Measurements from ENCODE around the gene CIB4. TPM values are rescaled to one million over a fixed set of nuclear protein-coding genes. Genes with fewer than 3 reads are reported as not detected.

CIB4 gene
- total and polyA plus RNA-seq, 2 donors from 2014 or later = not detected

GRCh38 chr2:26559556-26559955, 81.6 kb downstream of the CIB4 start:
- Histone ChIP-seq H3K36me3 (ENCODE audit: control insufficient read depth in 2 of 3, insufficient read depth in 3 of 3, low read length in 3 of 3) (no peaks in the 10 kb centered on the region), H3K27ac (ENCODE audit: low read depth in 2 of 2, low read length in 2 of 2) (no peak overlapping the region), H3K9me3 (ENCODE audit: control insufficient read depth in 2 of 3, insufficient read depth in 1 of 3, low read length in 3 of 3) (no peaks in the 10 kb centered on the region), H3K9ac (ENCODE audit: low read length in 3 of 3) (no peak overlapping the region), H3K4me1 (ENCODE audit: control insufficient read depth in 2 of 3, insufficient read depth in 2 of 3, low read depth in 1 of 3, low read length in 3 of 3) (peaks cover 0 to 10% (median 0%) of the 10 kb centered on the region in 3 donors), H3K27me3 (ENCODE audit: control insufficient read depth, insufficient read depth, low read length) (no peaks in the 10 kb centered on the region), H3K4me3 (ENCODE audit: low read length in 3 of 3) (no peak overlapping the region)
- peak in 1 of 5 donors; percentile 24 for DNase-seq
- intact Hi-C loops (cut with DNase I) = no loop called here
- TF ChIP-seq CTCF (IDR thresholded peaks at IDR 0.05; ENCODE audit: borderline replicate concordance, extremely low read depth, insufficient read depth) = no peak
- FAIRE-seq = no peak

- FAIRE-seq = no peak
- no peaks in the 10 kb centered on the region for H3K9me3 ChIP-seq (ENCODE audit: control insufficient read depth in 2 of 3, insufficient read depth in 1 of 3, low read length in 3 of 3)
These were observed 82.1 kb downstream of the CIB4 start for GRCh38 chr2:26559044-26559405.

GRCh38 chr2:26558271-26559043, 82.7 kb downstream of the CIB4 start:
- Histone ChIP-seq H3K9me3 (ENCODE audit: control insufficient read depth in 2 of 3, insufficient read depth in 1 of 3, low read length in 3 of 3) (no peaks in the 10 kb centered on the region), H3K9ac (ENCODE audit: low read length in 3 of 3) (no peak overlapping the region), H3K4me3 (ENCODE audit: low read length in 3 of 3) (no peak overlapping the region), H3K27me3 (ENCODE audit: control insufficient read depth, insufficient read depth, low read length) (no peaks in the 10 kb centered on the region), H3K36me3 (ENCODE audit: control insufficient read depth in 2 of 3, insufficient read depth in 3 of 3, low read length in 3 of 3) (no peaks in the 10 kb centered on the region), H3K27ac (ENCODE audit: low read depth in 2 of 2, low read length in 2 of 2) (no peak overlapping the region), H3K4me1 (ENCODE audit: control insufficient read depth in 2 of 3, insufficient read depth in 2 of 3, low read depth in 1 of 3, low read length in 3 of 3) (peaks cover 0 to 10% (median 0%) of the 10 kb centered on the region in 3 donors)
- intact Hi-C loops (cut with DNase I) = no loop called here
- TF ChIP-seq CTCF (IDR thresholded peaks at IDR 0.05; ENCODE audit: borderline replicate concordance, extremely low read depth, insufficient read depth) = no peak
- DNase-seq = peak in 4 of 5 donors; percentile 62 to 73 (median 66)
- no peak for FAIRE-seq

More at GRCh38 chr2:26559044-26559405, 82.1 kb downstream of the CIB4 start:
- no peak for TF ChIP-seq CTCF (IDR thresholded peaks at IDR 0.05; ENCODE audit: borderline replicate concordance, extremely low read depth, insufficient read depth)
- Histone ChIP-seq H3K4me3 (ENCODE audit: low read length in 3 of 3) (no peak overlapping the region), H3K4me1 (ENCODE audit: control insufficient read depth in 2 of 3, insufficient read depth in 2 of 3, low read depth in 1 of 3, low read length in 3 of 3) (peaks cover 0 to 10% (median 0%) of the 10 kb centered on the region in 3 donors), H3K36me3 (ENCODE audit: control insufficient read depth in 2 of 3, insufficient read depth in 3 of 3, low read length in 3 of 3) (no peaks in the 10 kb centered on the region), H3K27ac (ENCODE audit: low read depth in 2 of 2, low read length in 2 of 2) (no peak overlapping the region), H3K9ac (ENCODE audit: low read length in 3 of 3) (no peak overlapping the region), H3K27me3 (ENCODE audit: control insufficient read depth, insufficient read depth, low read length) (no peaks in the 10 kb centered on the region)
- intact Hi-C loops (cut with DNase I) = no loop called here
- DNase-seq = no peak
